ENCODE measurements around the gene KRTAP26-1. TPM values are rescaled to one million over a fixed set of nuclear protein-coding genes. Genes with fewer than 3 reads are reported as not detected.

KRTAP26-1 gene
- not detected in 2 replicates for total RNA-seq

GRCh38 chr21:30320215-30320614, at the start of gene KRTAP26-1:
TSS of gene KRTAP26-1 (minus strand) at chr21:30320315. CDS start at chr21:30320035, 280 bp downstream.

GRCh38 chr21:30348506-30348905, 28.4 kb upstream of the KRTAP26-1 start, which contains the start of gene KRTAP23-1:
TSS of gene KRTAP23-1 (minus strand) at chr21:30348606. CDS start at chr21:30348606, 0 bp downstream.

GRCh38 chr21:30337276-30337744, 17.2 kb upstream of the KRTAP26-1 start, which contains the start of gene KRTAP27-1:
TSS of gene KRTAP27-1 (minus strand) at chr21:30337694. CDS start at chr21:30337668, 26 bp downstream.

GRCh38 chr21:30289215-30289614, 30.9 kb downstream of the KRTAP26-1 start, which contains the start of gene KRTAP25-1:
TSS of gene KRTAP25-1 (minus strand) at chr21:30289514. CDS start at chr21:30289490, 24 bp downstream.

GRCh38 chr21:30282850-30283249, 37.3 kb downstream of the KRTAP26-1 start, which contains the start of gene KRTAP24-1:
TSS of gene KRTAP24-1 (minus strand) at chr21:30282950. CDS start at chr21:30282932, 18 bp downstream.

Other genes with a start within 250 kb of the KRTAP26-1 start
- gene CLDN17, start 153.5 kb downstream of the KRTAP26-1 start, total RNA-seq, result not detected in 2 replicates
- gene CLDN8, start 104.2 kb downstream of the KRTAP26-1 start, total RNA-seq, result not detected in 2 replicates
- not detected in 2 replicates for gene KRTAP24-1, start 37.4 kb downstream of the KRTAP26-1 start, total RNA-seq
- not detected in 2 replicates for gene KRTAP25-1, start 30.8 kb downstream of the KRTAP26-1 start, total RNA-seq
- not detected in 2 replicates for gene KRTAP27-1, start 17.4 kb upstream of the KRTAP26-1 start, total RNA-seq
- not detected in 2 replicates for gene KRTAP23-1, start 28.3 kb upstream of the KRTAP26-1 start, total RNA-seq
- not detected in 2 replicates for gene KRTAP13-2, start 52.0 kb upstream of the KRTAP26-1 start, total RNA-seq
- gene KRTAP13-1, start 75.7 kb upstream of the KRTAP26-1 start, total RNA-seq, result not detected in 2 replicates
- not detected in 2 replicates for gene KRTAP13-3, start 105.6 kb upstream of the KRTAP26-1 start, total RNA-seq
- not detected in 2 replicates for gene KRTAP13-4, start 109.9 kb upstream of the KRTAP26-1 start, total RNA-seq
- not detected in 2 replicates for gene KRTAP15-1, start 120.0 kb upstream of the KRTAP26-1 start, total RNA-seq
- gene KRTAP19-1, start 160.1 kb upstream of the KRTAP26-1 start, total RNA-seq, result not detected in 2 replicates
- not detected in 2 replicates for gene KRTAP19-2, start 167.1 kb upstream of the KRTAP26-1 start, total RNA-seq
- gene KRTAP19-3, start 171.7 kb upstream of the KRTAP26-1 start, total RNA-seq, result not detected in 2 replicates
- not detected in 2 replicates for gene KRTAP19-4, start 176.8 kb upstream of the KRTAP26-1 start, total RNA-seq
- not detected in 2 replicates for gene KRTAP19-5, start 181.8 kb upstream of the KRTAP26-1 start, total RNA-seq
- gene KRTAP19-6, start 221.5 kb upstream of the KRTAP26-1 start, total RNA-seq, result not detected in 2 replicates
- gene KRTAP19-7, start 241.0 kb upstream of the KRTAP26-1 start, total RNA-seq, result not detected in 2 replicates

Measured in aortic smooth muscle cell (primary cell).